Stimulated activated CD4-positive, alpha-beta T cell treated with anti-CD3 and anti-CD28 coated beads, Interleukin-2, amount 100 ng/mL, for 24 hours (primary cell): Measurements from ENCODE around the gene CDC23.
A peak's percentile ranks its signal among the peaks of the same experiment; 100 is the strongest.
"Not testable (repeated sequence)": the region's sequence is repeated elsewhere in the genome, so short reads cannot be mapped to it uniquely, and the experiment has no call there.

Source experiments
- DNase-seq, 2 donors: peaks; one replicate each; pipeline ENCODE4 v3.0.0-alpha.2; 2020

CDC23 gene, protein sequence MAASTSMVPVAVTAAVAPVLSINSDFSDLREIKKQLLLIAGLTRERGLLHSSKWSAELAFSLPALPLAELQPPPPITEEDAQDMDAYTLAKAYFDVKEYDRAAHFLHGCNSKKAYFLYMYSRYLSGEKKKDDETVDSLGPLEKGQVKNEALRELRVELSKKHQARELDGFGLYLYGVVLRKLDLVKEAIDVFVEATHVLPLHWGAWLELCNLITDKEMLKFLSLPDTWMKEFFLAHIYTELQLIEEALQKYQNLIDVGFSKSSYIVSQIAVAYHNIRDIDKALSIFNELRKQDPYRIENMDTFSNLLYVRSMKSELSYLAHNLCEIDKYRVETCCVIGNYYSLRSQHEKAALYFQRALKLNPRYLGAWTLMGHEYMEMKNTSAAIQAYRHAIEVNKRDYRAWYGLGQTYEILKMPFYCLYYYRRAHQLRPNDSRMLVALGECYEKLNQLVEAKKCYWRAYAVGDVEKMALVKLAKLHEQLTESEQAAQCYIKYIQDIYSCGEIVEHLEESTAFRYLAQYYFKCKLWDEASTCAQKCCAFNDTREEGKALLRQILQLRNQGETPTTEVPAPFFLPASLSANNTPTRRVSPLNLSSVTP

DNA sequence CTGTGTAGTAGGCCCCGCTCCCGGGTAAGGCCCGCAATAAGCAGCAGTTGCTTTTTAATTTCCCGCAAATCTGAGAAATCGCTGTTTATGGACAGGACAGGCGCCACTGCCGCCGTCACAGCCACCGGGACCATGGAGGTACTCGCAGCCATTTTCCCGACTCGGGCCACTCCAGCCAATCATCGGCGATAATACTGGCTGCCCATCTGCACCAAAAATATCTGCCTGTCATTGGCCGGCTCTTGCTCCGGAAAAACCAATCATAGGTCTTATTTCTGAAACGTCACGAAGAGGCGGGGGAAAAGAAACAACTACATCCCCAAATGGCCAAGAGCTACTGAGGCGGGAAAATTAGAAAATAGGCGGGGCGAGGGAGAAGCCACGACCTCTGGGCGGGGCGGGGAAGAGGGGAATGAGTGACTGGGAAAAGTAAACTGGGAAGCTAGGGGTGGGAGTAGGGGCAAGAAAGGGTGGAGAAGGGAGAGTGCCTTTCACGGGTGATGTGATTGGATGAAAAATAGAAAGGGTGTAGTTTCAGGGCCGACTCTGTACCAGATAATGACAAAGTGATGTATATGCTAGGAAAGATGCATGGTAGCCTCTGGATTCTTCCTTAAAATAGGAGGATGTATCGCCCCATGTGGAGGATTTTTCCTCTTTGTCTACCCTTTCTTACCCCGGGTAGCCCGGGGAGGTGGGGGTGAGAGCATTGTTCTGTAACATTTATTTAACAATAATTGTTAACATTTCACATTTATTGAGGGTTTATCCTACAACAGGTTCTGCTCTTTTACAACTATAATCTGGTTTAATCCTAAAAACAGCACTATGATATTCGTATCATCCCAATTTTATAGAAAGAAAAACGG, at the start of gene CDC23:
TSS of gene CDC23 (minus strand) at position 163 of the 869 bp plus-strand sequence. CDS start at position 152, 11 bp downstream.
- peak; percentile 86 to 88 for DNase-seq

- no peak for DNase-seq
Observed at GRCh38 chr5:138258704-138259292, 45.7 kb upstream of the CDC23 start.

DNA sequence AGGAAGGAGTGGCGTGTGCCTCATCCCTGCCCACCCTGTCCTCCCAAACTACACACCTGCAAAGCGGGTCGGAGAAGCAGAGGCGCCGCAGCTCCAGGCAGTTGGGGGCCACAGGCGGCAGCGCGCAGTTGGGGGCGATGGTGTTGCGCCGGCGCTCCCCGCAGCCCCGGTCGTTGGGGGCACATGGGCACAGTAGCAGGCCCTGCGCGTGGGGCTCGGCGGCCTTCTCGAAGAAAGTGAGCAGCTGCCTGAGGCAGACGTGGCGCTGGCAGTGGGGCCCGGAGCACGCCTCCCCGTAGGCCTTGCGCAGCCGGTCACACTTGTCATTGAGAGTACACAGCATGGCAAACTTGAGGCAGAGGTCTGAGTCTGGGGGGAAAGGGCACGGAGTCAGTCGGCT, 44.5 kb upstream of the CDC23 start:
- DNase-seq, result no peak

DNA sequence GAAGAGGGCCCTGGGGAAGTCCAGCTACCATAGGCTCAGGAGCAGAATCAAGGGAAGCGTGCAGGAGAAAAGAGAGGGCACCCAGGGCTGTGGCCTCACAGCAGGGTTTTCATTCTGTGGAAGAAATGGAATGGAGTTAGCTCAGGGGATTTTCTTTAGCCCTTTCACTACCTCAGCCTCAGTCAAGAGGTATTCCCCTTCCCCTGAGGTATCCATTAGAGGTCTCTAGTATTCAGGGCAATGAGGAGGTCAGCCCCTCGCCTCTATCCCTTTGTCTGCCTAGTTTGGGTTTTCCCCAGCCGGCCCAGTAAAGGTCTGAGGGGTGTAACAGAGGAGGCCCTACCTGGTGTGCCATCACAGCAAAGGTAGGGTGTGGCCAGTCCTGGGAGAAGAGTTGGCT, 39.8 kb upstream of the CDC23 start:
- no peak for DNase-seq

GRCh38 chr5:138247800-138248199, 34.7 kb upstream of the CDC23 start:
- DNase-seq, result not testable (repeated sequence)

GRCh38 chr5:138246822-138247221, 33.7 kb upstream of the CDC23 start:
- no peak for DNase-seq

GRCh38 chr5:138246334-138246733, 33.2 kb upstream of the CDC23 start:
- no peak for DNase-seq

DNA sequence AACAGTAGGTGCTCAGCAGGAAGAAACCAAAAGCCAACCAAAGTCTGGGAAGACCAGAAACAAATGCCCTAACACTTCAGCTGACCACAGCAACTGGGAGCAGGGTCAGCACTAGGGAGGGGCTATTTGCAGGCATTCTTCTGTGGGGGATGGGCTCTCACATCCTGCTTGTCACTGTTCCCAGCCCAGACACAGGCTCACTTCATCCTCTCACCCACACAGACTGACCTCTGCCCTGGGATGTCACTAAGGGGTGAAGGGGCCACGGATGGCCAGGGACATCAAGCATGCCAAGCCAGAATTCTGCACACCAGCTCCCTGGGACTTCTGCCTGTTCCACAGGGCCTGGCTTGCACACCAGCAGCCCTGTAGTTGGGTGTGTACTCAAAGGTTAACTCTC, 32.6 kb upstream of the CDC23 start:
- no peak for DNase-seq

GRCh38 chr5:138243794-138244193, 30.7 kb upstream of the CDC23 start:
- no peak for DNase-seq

DNA sequence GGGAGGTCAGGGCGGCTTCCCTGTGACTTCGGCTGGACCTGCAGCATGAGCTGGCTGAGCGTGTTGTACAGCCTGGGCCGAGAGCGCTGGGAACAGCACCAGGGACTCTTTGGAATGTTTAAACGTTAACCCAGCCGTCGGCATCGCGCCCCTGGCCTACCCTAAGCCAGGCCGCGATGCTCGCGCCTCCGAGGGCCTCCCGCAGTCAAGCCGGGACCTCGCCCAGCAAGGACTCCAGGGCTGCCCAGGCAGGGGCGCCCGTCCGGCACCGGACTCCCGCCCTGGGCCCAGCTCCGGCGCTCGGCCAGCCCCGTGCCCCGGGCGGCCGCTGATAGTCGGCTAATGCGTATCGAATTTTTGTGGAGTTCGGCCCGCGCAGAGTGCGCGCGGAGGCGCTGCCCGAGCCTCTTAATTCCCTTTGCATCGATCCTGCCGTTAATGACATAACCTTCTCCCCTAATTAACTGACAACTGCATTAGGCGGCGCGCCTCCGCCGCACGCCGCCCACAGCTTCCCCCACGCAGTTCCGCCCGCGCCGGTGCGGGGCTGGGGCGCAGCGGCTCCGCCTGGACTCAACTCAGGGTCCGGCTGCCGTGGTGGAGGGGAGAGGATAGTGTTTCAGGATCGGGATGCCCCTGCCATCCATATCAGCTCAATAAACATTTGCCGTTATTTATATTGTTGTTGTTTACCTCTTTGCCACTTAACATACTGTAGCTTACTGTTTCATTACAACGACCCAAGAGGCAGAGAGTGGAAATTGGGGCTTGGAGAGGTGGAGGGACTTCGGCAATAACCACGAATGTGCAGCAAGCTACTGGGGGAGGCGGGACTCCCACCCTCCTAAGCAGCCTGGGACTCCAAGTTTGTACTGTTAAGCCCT, 28.8 kb upstream of the CDC23 start:
- DNase-seq, result peak in 1 of 2 donors; percentile 7

DNA sequence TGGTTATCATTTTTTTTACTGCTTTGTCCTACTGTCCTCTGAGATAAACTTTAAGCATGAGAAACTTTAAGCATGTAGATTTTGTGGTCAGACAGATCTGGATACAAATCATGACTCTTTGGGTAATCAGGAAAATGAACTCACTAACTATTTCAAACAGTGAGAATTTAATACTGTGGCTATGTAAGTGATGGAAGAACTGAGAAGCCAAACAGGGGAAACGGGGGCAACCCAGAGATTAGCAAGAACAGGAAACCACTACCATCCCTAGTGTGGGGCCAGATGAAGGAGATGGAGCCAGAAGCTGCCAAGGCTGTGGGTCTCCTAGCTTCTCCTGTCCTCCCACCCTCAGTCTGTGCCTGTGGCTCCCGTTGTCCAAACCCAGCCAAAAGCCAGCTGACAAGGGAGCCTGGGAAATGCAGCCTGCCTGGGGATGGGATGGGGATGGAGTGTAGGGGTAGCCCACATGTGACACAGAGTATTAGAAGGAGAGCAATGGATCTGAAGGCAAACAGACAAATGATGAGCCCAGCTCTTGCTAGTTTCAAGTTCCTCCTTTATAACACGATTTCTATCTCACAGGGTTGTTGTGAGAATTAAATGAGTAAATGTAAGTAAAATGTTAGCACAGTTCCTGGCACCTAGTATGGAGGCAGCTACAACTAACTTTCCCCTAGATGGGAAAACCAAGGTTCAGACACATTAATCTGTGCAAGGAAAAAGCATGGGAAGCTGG, 27.7 kb upstream of the CDC23 start:
- peak in 1 of 2 donors; percentile 3 for DNase-seq

GRCh38 chr5:138238034-138238433, 24.9 kb upstream of the CDC23 start:
- no peak for DNase-seq

GRCh38 chr5:138234651-138235050, 21.5 kb upstream of the CDC23 start:
- DNase-seq, result no peak

DNA sequence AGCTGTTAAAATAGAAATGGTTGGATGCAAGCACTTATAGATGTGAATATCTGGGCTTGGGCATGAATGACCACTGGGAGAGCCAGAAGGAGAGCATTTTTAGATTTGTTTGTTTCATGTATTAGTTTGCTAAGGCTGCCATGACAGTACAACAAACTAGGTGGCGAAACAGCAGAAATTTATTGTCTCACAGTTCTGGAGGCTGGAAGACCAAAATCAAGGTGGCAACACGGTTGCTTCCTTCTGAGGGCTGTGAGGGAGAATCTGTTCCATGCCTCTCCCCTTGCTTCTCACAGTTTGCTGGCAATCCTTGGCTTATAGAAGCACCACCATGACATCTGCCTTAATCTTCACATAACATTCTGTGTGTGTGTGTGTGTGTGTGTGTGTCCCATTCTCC, 20.2 kb upstream of the CDC23 start:
- no peak for DNase-seq

DNA sequence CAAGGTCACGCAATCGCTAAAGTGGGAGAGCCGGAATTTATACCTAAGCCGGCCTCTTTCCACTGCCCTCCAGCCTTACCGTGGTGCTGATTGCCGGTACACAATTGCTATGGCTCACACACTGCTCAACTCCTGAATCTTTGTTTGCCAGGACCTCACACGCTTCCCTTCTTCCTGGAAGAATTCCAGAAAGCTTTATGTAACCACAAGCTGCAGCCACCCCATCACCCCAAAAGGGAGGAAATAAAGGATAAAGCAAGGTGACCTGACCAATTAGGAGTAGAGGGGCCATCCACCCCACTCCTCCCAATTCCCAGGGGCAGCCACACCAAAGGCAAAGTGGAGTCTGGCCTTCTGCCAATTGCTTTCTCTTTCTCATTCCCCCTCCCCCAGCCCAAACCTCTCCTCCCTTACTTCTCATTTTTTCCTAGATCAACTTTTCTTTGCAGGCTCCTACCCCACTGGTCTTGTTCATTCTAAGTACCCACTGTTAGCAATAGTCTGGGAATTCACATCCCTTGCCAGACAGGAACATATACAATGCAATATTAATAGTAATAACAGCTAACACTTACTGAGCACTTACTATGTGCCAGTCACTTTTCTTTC, 18.0 kb upstream of the CDC23 start:
- DNase-seq, result no peak

DNA sequence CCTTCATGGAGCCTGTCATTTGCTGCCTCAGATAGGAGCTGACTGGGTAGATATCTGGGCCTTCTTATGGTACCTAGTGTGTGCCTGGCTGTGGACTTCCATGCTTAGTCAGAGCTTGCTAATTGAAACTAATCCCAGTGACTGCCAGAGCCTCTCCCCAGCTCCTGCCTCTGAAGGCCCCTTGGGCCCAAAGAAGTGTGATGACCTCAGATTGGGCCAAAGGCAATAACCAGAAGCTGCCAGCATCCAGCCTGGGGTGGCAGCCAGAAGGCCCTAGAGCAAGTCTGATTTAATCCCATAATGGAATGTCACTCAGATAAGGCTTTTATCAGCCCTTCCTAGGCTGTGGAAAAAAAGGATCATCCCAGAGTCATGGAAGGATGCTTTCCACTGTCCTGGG, 17.1 kb upstream of the CDC23 start:
- DNase-seq, result no peak

GRCh38 chr5:138229387-138229786, 16.3 kb upstream of the CDC23 start:
- no peak for DNase-seq

DNA sequence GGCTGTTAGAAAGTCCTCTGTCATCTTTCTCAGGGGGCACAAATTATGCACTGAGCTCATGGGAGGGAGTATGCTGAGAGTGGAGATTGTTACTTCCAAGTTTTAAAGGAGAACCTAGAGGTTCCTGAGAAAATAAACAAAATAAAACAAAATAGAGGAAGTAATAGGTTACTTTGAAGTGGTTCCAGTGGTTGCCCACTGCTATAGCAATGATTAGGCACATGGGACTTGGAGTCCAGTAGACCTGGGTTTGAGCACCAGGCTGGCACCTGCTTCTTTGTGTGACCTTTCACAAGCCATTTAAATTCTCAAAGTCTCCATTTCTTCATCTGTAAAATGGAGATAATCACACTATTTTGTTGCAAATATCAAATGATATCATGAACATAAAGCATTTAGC, 13.8 kb upstream of the CDC23 start:
- no peak for DNase-seq

DNA sequence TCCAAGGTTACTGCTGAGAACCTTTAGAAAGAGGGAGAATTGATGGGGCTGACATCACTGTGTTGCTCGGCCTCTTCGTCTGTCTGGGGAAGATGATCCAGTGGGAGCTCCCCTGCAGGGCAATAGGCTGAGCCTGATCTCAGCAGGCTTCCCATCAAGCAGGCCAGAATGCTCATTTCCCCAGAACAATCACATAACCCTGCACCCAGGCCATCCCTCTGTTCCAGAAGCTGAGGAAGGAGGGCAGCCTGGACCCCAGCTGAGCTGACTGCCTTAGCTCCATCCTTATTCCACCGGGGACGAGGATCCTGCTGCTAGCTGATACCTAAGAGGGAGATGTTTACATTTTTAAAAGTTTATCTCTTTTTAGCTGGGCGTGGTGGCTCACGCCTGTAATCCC, 11.6 kb upstream of the CDC23 start:
- DNase-seq, result no peak

- no peak for DNase-seq
Observed at GRCh38 chr5:138223532-138223931, 10.4 kb upstream of the CDC23 start.

- DNase-seq, result no peak
Observed at GRCh38 chr5:138216799-138217198, 3.7 kb upstream of the CDC23 start.
